Measurements from ENCODE around the gene SMOC2. TPM values are rescaled to one million over a fixed set of nuclear protein-coding genes. Genes with fewer than 3 reads are reported as not detected.

SMOC2 gene
- polyA plus RNA-seq, 1 donor (not counting 4 experiments of a cell fraction or from before 2014, with no cell fraction given): 1.1 TPM

- dilution Hi-C loops (cut with MboI; ENCODE audit: extremely low pct_ligation_motif_present, low sequenced_read_pairs): no loop called here
- Histone ChIP-seq H3K4me3 (ENCODE audit: control insufficient read depth in 2 of 3, extremely low read depth in 1 of 3, insufficient read depth in 2 of 3, low read depth in 1 of 3, low read length in 3 of 3) (no peak overlapping the region), H3K9me1 (ENCODE audit: control insufficient read depth, extremely low read depth, insufficient read depth, low read length) (no peaks in the 10 kb centered on the region), H3K9ac (ENCODE audit: control insufficient read depth, extremely low read depth, insufficient read depth, low read length) (no peak overlapping the region), H3K4me1 (ENCODE audit: control insufficient read depth, extremely low read depth, insufficient read depth, low read length) (no peaks in the 10 kb centered on the region), H3K4me2 (ENCODE audit: control insufficient read depth, extremely low read depth, insufficient read depth, low read depth, low read length) (no peak overlapping the region), H3K9me3 (ENCODE audit: control insufficient read depth, low read depth, low read length) (no peaks in the 10 kb centered on the region), H2AFZ (ENCODE audit: control insufficient read depth, low read length) (no peak overlapping the region), H3K27me3 (ENCODE audit: control insufficient read depth, extremely low read depth, insufficient read depth, low read length) (no peaks in the 10 kb centered on the region), H3K79me2 (ENCODE audit: control insufficient read depth, insufficient read depth, low read length) (no peaks in the 10 kb centered on the region), H3K36me3 (ENCODE audit: control insufficient read depth in 2 of 2, extremely low read depth in 1 of 2, insufficient read depth in 2 of 2, low read length in 2 of 2) (no peaks in the 10 kb centered on the region), H3K27ac (ENCODE audit: control insufficient read depth, insufficient read depth, low read length) (no peak overlapping the region), H4K20me1 (ENCODE audit: control insufficient read depth, extremely low read depth, insufficient read depth, low read length) (no peaks in the 10 kb centered on the region)
- no peak for DNase-seq (ENCODE audit: low read depth, low spot score)
- TF ChIP-seq EZH2 (IDR thresholded peaks at IDR 0.05; ENCODE audit: low read length) (no peak), CTCF (optimal IDR thresholded peaks at IDR 0.05 in 1 of 3, IDR thresholded peaks at IDR 0.05 in 1 of 3, conservative IDR thresholded peaks at IDR 0.05 in 1 of 3; ENCODE audit: extremely low read depth in 1 of 3, insufficient read depth in 2 of 3, low read length in 3 of 3) (no peak)
- FAIRE-seq: no peak
These were observed 30.4 kb upstream of the SMOC2 start for GRCh38 chr6:168410554-168411011.

- H3K4me1 ChIP-seq (ENCODE audit: control insufficient read depth, extremely low read depth, insufficient read depth, low read length): no peaks in the 10 kb centered on the region
- dilution Hi-C loops (cut with MboI; ENCODE audit: extremely low pct_ligation_motif_present, low sequenced_read_pairs): no loop called here
- FAIRE-seq: no peak
These were observed 29.9 kb upstream of the SMOC2 start for GRCh38 chr6:168411130-168411529.

More at GRCh38 chr6:168411130-168411529, 29.9 kb upstream of the SMOC2 start:
- Histone ChIP-seq H3K27me3 (ENCODE audit: control insufficient read depth, extremely low read depth, insufficient read depth, low read length) (no peaks in the 10 kb centered on the region), H3K9ac (ENCODE audit: control insufficient read depth, extremely low read depth, insufficient read depth, low read length) (no peak overlapping the region), H3K4me3 (ENCODE audit: control insufficient read depth in 2 of 3, extremely low read depth in 1 of 3, insufficient read depth in 2 of 3, low read depth in 1 of 3, low read length in 3 of 3) (no peak overlapping the region), H3K9me1 (ENCODE audit: control insufficient read depth, extremely low read depth, insufficient read depth, low read length) (no peaks in the 10 kb centered on the region), H3K27ac (ENCODE audit: control insufficient read depth, insufficient read depth, low read length) (no peak overlapping the region), H3K79me2 (ENCODE audit: control insufficient read depth, insufficient read depth, low read length) (no peaks in the 10 kb centered on the region), H4K20me1 (ENCODE audit: control insufficient read depth, extremely low read depth, insufficient read depth, low read length) (no peaks in the 10 kb centered on the region), H2AFZ (ENCODE audit: control insufficient read depth, low read length) (no peak overlapping the region), H3K36me3 (ENCODE audit: control insufficient read depth in 2 of 2, extremely low read depth in 1 of 2, insufficient read depth in 2 of 2, low read length in 2 of 2) (no peaks in the 10 kb centered on the region), H3K9me3 (ENCODE audit: control insufficient read depth, low read depth, low read length) (no peaks in the 10 kb centered on the region), H3K4me2 (ENCODE audit: control insufficient read depth, extremely low read depth, insufficient read depth, low read depth, low read length) (no peak overlapping the region)
- no peak for DNase-seq (ENCODE audit: low read depth, low spot score)
- no peak for TF ChIP-seq EZH2 (IDR thresholded peaks at IDR 0.05; ENCODE audit: low read length)
- TF ChIP-seq CTCF (optimal IDR thresholded peaks at IDR 0.05 in 1 of 3, IDR thresholded peaks at IDR 0.05 in 1 of 3, conservative IDR thresholded peaks at IDR 0.05 in 1 of 3; ENCODE audit: extremely low read depth in 1 of 3, insufficient read depth in 2 of 3, low read length in 3 of 3): no peak
